WTC11 (cell line): Measurements from ENCODE around the gene MARCKSL1. TPM values are rescaled to one million over a fixed set of nuclear protein-coding genes. Genes with fewer than 3 reads are reported as not detected.

Experiments used
- ATAC-seq: fragments of 200-7000 bp; cut with Tn5 transposase; 2 replicates; pipeline ENCODE4 v1.10.0; 2021; ENCODE audit warnings: mild to moderate bottlenecking, moderate library complexity
- CTCF ChIA-PET: fragments of 300-600 bp; sonication (Branson Sonifier 250); formaldehyde crosslinking; loops from one replicate; lab custom pipeline; 2021; ENCODE audit warnings: antibody characterized with exemption; lab: Charles Lee
- POLR2A ChIA-PET: fragments of 350-600 bp; sonication (Branson Sonifier 250); formaldehyde crosslinking; loops from one replicate; lab custom pipeline; 2021; ENCODE audit warnings: antibody characterized with exemption; lab: Charles Lee
- DNase-seq: peaks from one replicate; pipeline ENCODE4 v3.0.0; 2021; ENCODE audit warnings: low spot score
- H3K27ac Mint-ChIP-seq: 2 replicates; pipeline ENCODE4 v1.8.0; 2021; ENCODE audit warnings: mixed read lengths
- H3K27me3 Mint-ChIP-seq: 2 replicates; pipeline ENCODE4 v1.8.0; 2021; ENCODE audit warnings: low read depth, mild to moderate bottlenecking, moderate library complexity, mixed read lengths
- H3K36me3 Mint-ChIP-seq: 2 replicates; pipeline ENCODE4 v1.8.0; 2021; ENCODE audit warnings: mixed read lengths
- H3K4me1 Mint-ChIP-seq: 2 replicates; pipeline ENCODE4 v1.8.0; 2022; ENCODE audit warnings: mixed read lengths
- H3K4me3 Mint-ChIP-seq: 2 replicates; pipeline ENCODE4 v1.8.0; 2021; ENCODE audit warnings: mild to moderate bottlenecking, moderate library complexity, mixed read lengths
- H3K9me3 Mint-ChIP-seq: 2 replicates; pipeline ENCODE4 v1.8.0; 2021; ENCODE audit warnings: mixed read lengths
- ELF4 ChIP-seq: sonication (generic); formaldehyde crosslinking; IDR thresholded peaks from 2 replicates; pipeline ENCODE4 v1.8.1; 2022; ENCODE audit warnings: low read depth, mild to moderate bottlenecking, moderate library complexity, missing genetic modification reagents
- EMX1 ChIP-seq: fragments of 250-450 bp; sonication (Bioruptor Pico); IDR thresholded peaks from 2 replicates; pipeline ENCODE4 v1.8.0; 2021; ENCODE audit warnings: mild to moderate bottlenecking
- FOXP1 ChIP-seq: sonication (generic); formaldehyde crosslinking; IDR thresholded peaks from 2 replicates; pipeline ENCODE4 v1.8.0; 2022; ENCODE audit warnings: missing genetic modification reagents, mild to moderate bottlenecking, moderate library complexity, borderline replicate concordance
- GRHL2 ChIP-seq: fragments of 250-450 bp; sonication (Bioruptor Pico); IDR thresholded peaks from 2 replicates; pipeline ENCODE4 v1.8.0; 2022; ENCODE audit warnings: mild to moderate bottlenecking, moderate library complexity; ENCODE audit not compliant: insufficient replicate concordance, severe bottlenecking
- HMGA2 ChIP-seq: fragments of 250-450 bp; sonication (Bioruptor Pico); IDR thresholded peaks from 2 replicates; pipeline ENCODE4 v1.4.0; 2021; ENCODE audit warnings: mild to moderate bottlenecking, moderate library complexity
- MXD4 ChIP-seq: fragments of 250-450 bp; sonication (Bioruptor Pico); IDR thresholded peaks from 2 replicates; pipeline ENCODE4 v1.8.0; 2021; ENCODE audit warnings: mild to moderate bottlenecking, moderate library complexity, borderline replicate concordance
- NFYB ChIP-seq: sonication (generic); formaldehyde crosslinking; conservative IDR thresholded peaks from 2 replicates; pipeline ENCODE4 v1.8.0; 2022; ENCODE audit warnings: low read depth, missing genetic modification reagents
- NR1H2 ChIP-seq: sonication (generic); formaldehyde crosslinking; IDR thresholded peaks from 2 replicates; pipeline ENCODE4 v1.9.0; 2021; ENCODE audit warnings: mild to moderate bottlenecking, moderate library complexity, missing genetic modification reagents
- NR2C2 ChIP-seq: sonication (generic); formaldehyde crosslinking; IDR thresholded peaks from 2 replicates; pipeline ENCODE4 v1.8.0; 2022; ENCODE audit warnings: mild to moderate bottlenecking, missing genetic modification reagents
- NR3C1 ChIP-seq: sonication (generic); formaldehyde crosslinking; conservative IDR thresholded peaks from 2 replicates; pipeline ENCODE4 v1.8.1; 2023; ENCODE audit warnings: low read depth, mild to moderate bottlenecking, missing genetic modification reagents
- RELA ChIP-seq: sonication (generic); formaldehyde crosslinking; IDR thresholded peaks from 2 replicates; pipeline ENCODE4 v1.8.1; 2022; ENCODE audit warnings: missing genetic modification reagents, mild to moderate bottlenecking, borderline replicate concordance
- SP1 ChIP-seq: sonication (generic); formaldehyde crosslinking; conservative IDR thresholded peaks from 2 replicates; pipeline ENCODE4 v1.8.1; 2022; ENCODE audit warnings: missing genetic modification reagents
- ZBTB21 ChIP-seq: sonication (generic); formaldehyde crosslinking; IDR thresholded peaks from 2 replicates; pipeline ENCODE4 v1.8.1; 2023; ENCODE audit warnings: mild to moderate bottlenecking, missing genetic modification reagents, borderline replicate concordance
- total RNA-seq: library from RNA; stranded (reverse); gene quantifications from 3 replicates; pipeline ENCODE4 v1.2.3, GENCODE V29; 2021
- TF ChIP-seq, protein P1 (sequence below): sonication (generic); formaldehyde crosslinking; IDR thresholded peaks from 2 replicates; pipeline ENCODE4 v1.8.0; 2022; ENCODE audit warnings: mild to moderate bottlenecking, missing genetic modification reagents
- TF ChIP-seq, protein P2 (sequence below): sonication (generic); formaldehyde crosslinking; IDR thresholded peaks from 2 replicates; pipeline ENCODE4 v1.8.0; 2022; ENCODE audit warnings: mild to moderate bottlenecking, missing genetic modification reagents
- TF ChIP-seq, protein P3 (sequence below): fragments of 250-450 bp; sonication (Bioruptor Pico); conservative IDR thresholded peaks from 2 replicates; pipeline ENCODE4 v1.9.0; 2021; ENCODE audit warnings: mild to moderate bottlenecking
- TF ChIP-seq, protein P4 (sequence below): sonication (generic); formaldehyde crosslinking; IDR thresholded peaks from 2 replicates; pipeline ENCODE4 v1.8.1; 2023; ENCODE audit warnings: mild to moderate bottlenecking, missing genetic modification reagents
- TF ChIP-seq, protein P5 (sequence below): sonication (generic); formaldehyde crosslinking; IDR thresholded peaks from 2 replicates; pipeline ENCODE4 v1.8.1; 2022; ENCODE audit warnings: low read depth, mild to moderate bottlenecking, moderate library complexity, missing genetic modification reagents, borderline replicate concordance
- TF ChIP-seq, protein P6 (sequence below): fragments of 250-450 bp; sonication (Bioruptor Pico); IDR thresholded peaks from 2 replicates; pipeline ENCODE4 v1.9.0; 2021; ENCODE audit warnings: moderate library complexity, mild to moderate bottlenecking, inconsistent platforms, borderline replicate concordance

MARCKSL1 gene
- total RNA-seq, 1 experiment from 2014 or later = 450 TPM

DNA sequence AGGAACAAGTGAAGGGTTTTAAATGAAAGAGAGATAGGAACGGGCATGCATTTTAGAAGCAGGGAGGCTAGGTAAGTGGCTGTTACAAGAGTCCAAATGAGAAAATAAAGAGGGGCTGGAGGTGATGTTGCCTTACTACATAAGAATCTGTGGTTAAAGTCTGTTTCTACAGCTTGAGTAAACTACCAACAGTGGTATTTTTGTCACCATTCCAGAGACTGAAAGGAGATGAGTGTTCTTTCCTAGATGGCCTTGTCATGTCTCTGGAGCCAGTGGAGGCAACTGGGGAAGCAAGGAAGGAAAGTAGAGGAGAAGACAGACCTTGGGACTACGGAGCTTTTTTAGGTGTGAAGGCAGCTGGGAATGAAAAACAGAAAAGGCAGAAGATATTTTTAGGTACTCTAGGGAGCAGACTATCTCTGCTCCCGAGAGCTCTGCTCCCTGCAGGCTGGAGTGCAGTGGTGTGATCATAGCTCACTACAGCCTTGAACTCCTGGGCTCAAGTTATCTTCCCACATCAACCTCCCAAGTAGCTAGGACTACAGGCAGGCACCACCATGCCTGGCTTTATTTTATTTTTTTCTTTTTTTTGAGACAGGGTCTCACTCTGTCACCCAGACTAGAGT is 31.9 kb downstream of the MARCKSL1 start:
- H3K4me3 Mint-ChIP-seq = no peak overlapping the region
- TF ChIP-seq NR3C1 (CRISPR knock-in tag) (no peak), HMGA2 (CRISPR knock-in tag) (no peak), FOXP1 (no peak), NR2C2 (CRISPR knock-in tag) (no peak), MXD4 (CRISPR knock-in tag) (no peak), RELA (no peak), NFYB (no peak), GRHL2 (CRISPR knock-in tag) (no peak), EMX1 (CRISPR knock-in tag) (no peak), NR1H2 (CRISPR knock-in tag) (no peak), ZBTB21 (no peak), SP1 (no peak), ELF4 (no peak)
- TF ChIP-seq, protein P1, sequence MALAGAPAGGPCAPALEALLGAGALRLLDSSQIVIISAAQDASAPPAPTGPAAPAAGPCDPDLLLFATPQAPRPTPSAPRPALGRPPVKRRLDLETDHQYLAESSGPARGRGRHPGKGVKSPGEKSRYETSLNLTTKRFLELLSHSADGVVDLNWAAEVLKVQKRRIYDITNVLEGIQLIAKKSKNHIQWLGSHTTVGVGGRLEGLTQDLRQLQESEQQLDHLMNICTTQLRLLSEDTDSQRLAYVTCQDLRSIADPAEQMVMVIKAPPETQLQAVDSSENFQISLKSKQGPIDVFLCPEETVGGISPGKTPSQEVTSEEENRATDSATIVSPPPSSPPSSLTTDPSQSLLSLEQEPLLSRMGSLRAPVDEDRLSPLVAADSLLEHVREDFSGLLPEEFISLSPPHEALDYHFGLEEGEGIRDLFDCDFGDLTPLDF (CRISPR knock-in tag) = no peak
- TF ChIP-seq, protein P2, sequence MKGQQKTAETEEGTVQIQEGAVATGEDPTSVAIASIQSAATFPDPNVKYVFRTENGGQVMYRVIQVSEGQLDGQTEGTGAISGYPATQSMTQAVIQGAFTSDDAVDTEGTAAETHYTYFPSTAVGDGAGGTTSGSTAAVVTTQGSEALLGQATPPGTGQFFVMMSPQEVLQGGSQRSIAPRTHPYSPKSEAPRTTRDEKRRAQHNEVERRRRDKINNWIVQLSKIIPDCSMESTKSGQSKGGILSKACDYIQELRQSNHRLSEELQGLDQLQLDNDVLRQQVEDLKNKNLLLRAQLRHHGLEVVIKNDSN = no peak
- TF ChIP-seq, protein P3, sequence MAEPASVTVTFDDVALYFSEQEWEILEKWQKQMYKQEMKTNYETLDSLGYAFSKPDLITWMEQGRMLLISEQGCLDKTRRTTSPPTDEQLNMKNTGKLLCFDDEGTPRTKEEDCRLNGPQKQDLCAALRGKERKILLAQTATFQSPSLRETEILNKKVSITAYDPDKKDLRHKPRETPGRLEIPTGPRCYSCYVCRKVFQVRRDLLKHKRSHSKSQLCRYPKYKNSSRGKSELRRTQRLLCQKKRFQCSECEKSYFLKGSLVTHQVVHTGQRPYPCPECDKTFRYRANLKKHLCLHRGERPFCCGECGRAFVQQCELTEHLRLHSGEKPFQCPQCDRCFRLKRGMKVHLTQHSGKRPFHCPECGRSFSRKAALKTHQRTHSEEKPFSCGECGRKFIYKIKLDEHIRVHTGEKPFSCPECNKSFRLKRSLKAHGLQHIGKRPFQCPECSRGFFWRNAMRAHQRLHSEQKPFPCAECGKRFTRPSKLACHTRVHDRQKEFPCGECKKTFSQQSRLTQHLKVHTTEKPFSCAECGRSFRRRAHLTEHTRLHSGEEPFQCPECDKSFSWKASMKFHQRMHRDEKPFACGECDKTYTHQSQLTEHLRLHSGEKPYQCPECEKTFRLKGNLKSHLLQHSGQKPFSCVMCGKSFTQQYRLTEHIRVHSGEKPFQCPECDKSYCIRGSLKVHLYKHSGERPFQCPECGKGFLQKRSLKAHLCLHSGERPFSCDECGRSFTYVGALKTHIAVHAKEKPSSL (CRISPR knock-in tag) = no peak
- TF ChIP-seq, protein P4, sequence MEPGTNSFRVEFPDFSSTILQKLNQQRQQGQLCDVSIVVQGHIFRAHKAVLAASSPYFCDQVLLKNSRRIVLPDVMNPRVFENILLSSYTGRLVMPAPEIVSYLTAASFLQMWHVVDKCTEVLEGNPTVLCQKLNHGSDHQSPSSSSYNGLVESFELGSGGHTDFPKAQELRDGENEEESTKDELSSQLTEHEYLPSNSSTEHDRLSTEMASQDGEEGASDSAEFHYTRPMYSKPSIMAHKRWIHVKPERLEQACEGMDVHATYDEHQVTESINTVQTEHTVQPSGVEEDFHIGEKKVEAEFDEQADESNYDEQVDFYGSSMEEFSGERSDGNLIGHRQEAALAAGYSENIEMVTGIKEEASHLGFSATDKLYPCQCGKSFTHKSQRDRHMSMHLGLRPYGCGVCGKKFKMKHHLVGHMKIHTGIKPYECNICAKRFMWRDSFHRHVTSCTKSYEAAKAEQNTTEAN = no peak
- TF ChIP-seq, protein P5, sequence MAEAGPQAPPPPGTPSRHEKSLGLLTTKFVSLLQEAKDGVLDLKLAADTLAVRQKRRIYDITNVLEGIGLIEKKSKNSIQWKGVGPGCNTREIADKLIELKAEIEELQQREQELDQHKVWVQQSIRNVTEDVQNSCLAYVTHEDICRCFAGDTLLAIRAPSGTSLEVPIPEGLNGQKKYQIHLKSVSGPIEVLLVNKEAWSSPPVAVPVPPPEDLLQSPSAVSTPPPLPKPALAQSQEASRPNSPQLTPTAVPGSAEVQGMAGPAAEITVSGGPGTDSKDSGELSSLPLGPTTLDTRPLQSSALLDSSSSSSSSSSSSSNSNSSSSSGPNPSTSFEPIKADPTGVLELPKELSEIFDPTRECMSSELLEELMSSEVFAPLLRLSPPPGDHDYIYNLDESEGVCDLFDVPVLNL = no peak
- TF ChIP-seq, protein P6, sequence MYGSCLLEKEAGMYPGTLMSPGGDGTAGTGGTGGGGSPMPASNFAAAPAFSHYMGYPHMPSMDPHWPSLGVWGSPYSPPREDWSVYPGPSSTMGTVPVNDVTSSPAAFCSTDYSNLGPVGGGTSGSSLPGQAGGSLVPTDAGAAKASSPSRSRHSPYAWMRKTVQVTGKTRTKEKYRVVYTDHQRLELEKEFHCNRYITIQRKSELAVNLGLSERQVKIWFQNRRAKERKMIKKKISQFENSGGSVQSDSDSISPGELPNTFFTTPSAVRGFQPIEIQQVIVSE (CRISPR knock-in tag) = no peak
- TF ChIP-seq, all 79 proteins: peak for 0
- no peaks in the 10 kb centered on the region for H3K4me1 Mint-ChIP-seq
- DNase-seq = no peak
- H3K36me3 Mint-ChIP-seq = peaks cover 47% of the 10 kb centered on the region
- no peak overlapping the region for H3K27ac Mint-ChIP-seq
- peaks cover 10% of the 10 kb centered on the region; the same call in 1 of the 2 replicates for H3K9me3 Mint-ChIP-seq
- H3K27me3 Mint-ChIP-seq = no peaks in the 10 kb centered on the region
- no peak for ATAC-seq
- POLR2A ChIA-PET = interaction anchor here (0.6 kb wide), 1 partner anchor 299 kb away, joined by 6 read pairs; no protein-coding TSS in a partner anchor
- CTCF ChIA-PET = interaction anchor here (0.7 to 1.6 kb wide), 3 partner anchors 12 to 93 kb away, joined by 4 to 5 read pairs (median 4); no protein-coding TSS in a partner anchor
